GM23338 (cell line): ENCODE measurements around the gene TNPO1. TPM values are rescaled to one million over a fixed set of nuclear protein-coding genes. Genes with fewer than 3 reads are reported as not detected.

ENCODE experiments used
- ATAC-seq: fragments of 200-7000 bp; cut with Tn5 transposase; 3 replicates; pipeline ENCODE4 v1.9.1; 2020
- DNase-seq: peaks from one replicate; pipeline ENCODE4 v3.0.0-alpha.2; 2015; ENCODE audit warnings: low spot score
- H2AFZ ChIP-seq: fragments of 200-600 bp; sonication (generic); 2 replicates; pipeline ENCODE4 v1.8.0; 2016; ENCODE audit warnings: antibody characterized with exemption, mild to moderate bottlenecking, moderate library complexity
- H3F3A ChIP-seq: fragments of 200-600 bp; sonication (generic); replicated peaks from 2 replicates; pipeline ENCODE4 v1.8.0; 2017; ENCODE audit warnings: antibody characterized with exemption, mixed run types, low read depth
- H3K27ac ChIP-seq: fragments of 200-600 bp; sonication (generic); 2 replicates; pipeline ENCODE4 v1.6.1; 2016; ENCODE audit warnings: low read depth
- H3K27me3 ChIP-seq: fragments of 200-600 bp; sonication (generic); 2 replicates; pipeline ENCODE4 v1.8.0; 2016; ENCODE audit warnings: mild to moderate bottlenecking, mixed run types, moderate library complexity; ENCODE audit not compliant: insufficient read depth
- H3K36me3 ChIP-seq: fragments of 200-600 bp; sonication (generic); 2 replicates; pipeline ENCODE4 v1.8.0; 2016; ENCODE audit warnings: mild to moderate bottlenecking; ENCODE audit not compliant: insufficient read depth
- H3K4me1 ChIP-seq: fragments of 200-600 bp; sonication (generic); 2 replicates; pipeline ENCODE4 v1.8.0; 2016; ENCODE audit warnings: mild to moderate bottlenecking, moderate library complexity; ENCODE audit not compliant: insufficient read depth
- H3K4me2 ChIP-seq: fragments of 200-600 bp; sonication (generic); 2 replicates; pipeline ENCODE4 v1.7.1; 2017; ENCODE audit warnings: mixed run types
- H3K4me3 ChIP-seq: fragments of 200-600 bp; sonication (generic); 2 replicates; pipeline ENCODE4 v1.6.1; 2016; ENCODE audit warnings: mixed run types
- H3K79me2 ChIP-seq: fragments of 200-600 bp; sonication (generic); replicated peaks from 2 replicates; pipeline ENCODE4 v1.8.0; 2017; ENCODE audit warnings: mild to moderate bottlenecking; ENCODE audit not compliant: insufficient read depth
- H3K9me2 ChIP-seq: fragments of 200-600 bp; sonication (generic); 2 replicates; pipeline ENCODE4 v1.8.0; 2017; ENCODE audit not compliant: insufficient read depth
- H4K20me1 ChIP-seq: fragments of 200-600 bp; sonication (generic); replicated peaks from 2 replicates; pipeline ENCODE4 v1.8.0; 2017; ENCODE audit warnings: mild to moderate bottlenecking; ENCODE audit not compliant: insufficient read depth
- H3K27ac Mint-ChIP-seq: 2 replicates; pipeline ENCODE4 v1.8.0; 2020; ENCODE audit warnings: inconsistent platforms, mild to moderate bottlenecking, moderate library complexity, mixed read lengths
- H3K27me3 Mint-ChIP-seq: 3 replicates; pipeline ENCODE4 v1.8.0; 2022; ENCODE audit warnings: low read depth, mild to moderate bottlenecking, moderate library complexity, mixed read lengths, inconsistent platforms; ENCODE audit not compliant: insufficient read depth, poor library complexity
- H3K36me3 Mint-ChIP-seq: 3 replicates; pipeline ENCODE4 v1.8.0; 2021; ENCODE audit warnings: low read depth, mild to moderate bottlenecking, inconsistent platforms, moderate library complexity, mixed read lengths
- H3K4me1 Mint-ChIP-seq: 3 replicates; pipeline ENCODE4 v1.8.0; 2020; ENCODE audit warnings: mild to moderate bottlenecking, inconsistent platforms, mixed read lengths
- H3K4me3 Mint-ChIP-seq: 3 replicates; pipeline ENCODE4 v1.8.0; 2021; ENCODE audit warnings: moderate library complexity, mild to moderate bottlenecking, inconsistent platforms, mixed read lengths
- H3K9me3 Mint-ChIP-seq: 3 replicates; pipeline ENCODE4 v1.8.0; 2020; ENCODE audit warnings: moderate library complexity, mild to moderate bottlenecking, inconsistent platforms, mixed read lengths
- CREB1 ChIP-seq: fragments of 250-450 bp; sonication (Bioruptor Pico); IDR thresholded peaks from 2 replicates; pipeline ENCODE4 v1.5.0; 2020; ENCODE audit warnings: low read depth, mild to moderate bottlenecking, moderate library complexity
- CTCF ChIP-seq, 2 experiments: fragments of 200-600 bp in 1 of 2; sonication (generic) in 1 of 2; conservative IDR thresholded peaks; 2 replicates each; pipeline versions ENCODE4 v1.5.1 to v1.6.1; 2016 to 2017; ENCODE audit warnings: antibody characterized with exemption in 2 of 2, low read depth in 2 of 2, mild to moderate bottlenecking in 2 of 2, moderate library complexity in 1 of 2
- EZH2 ChIP-seq: fragments of 200-600 bp; sonication (generic); IDR thresholded peaks from one replicate; pipeline ENCODE4 v1.8.0; 2017; ENCODE audit warnings: antibody characterized with exemption, mild to moderate bottlenecking, low read depth; ENCODE audit not compliant: unreplicated experiment
- EZH2phosphoT487 ChIP-seq: fragments of 200-600 bp; sonication (generic); IDR thresholded peaks from one replicate; pipeline ENCODE4 v1.8.1; 2018; ENCODE audit warnings: antibody characterized with exemption; ENCODE audit not compliant: unreplicated experiment
- JUNB ChIP-seq: IDR thresholded peaks from one replicate; pipeline ENCODE4 v1.6.1; 2016; ENCODE audit warnings: antibody characterized with exemption; ENCODE audit not compliant: unreplicated experiment
- NANOG ChIP-seq: IDR thresholded peaks from 2 replicates; pipeline ENCODE4 v1.6.1; 2016; ENCODE audit warnings: antibody characterized with exemption, borderline replicate concordance
- POLR2AphosphoS5 ChIP-seq: IDR thresholded peaks from 2 replicates; pipeline ENCODE4 v1.6.1; 2016; ENCODE audit warnings: antibody characterized with exemption, low read depth
- STAT1 ChIP-seq: IDR thresholded peaks from one replicate; pipeline ENCODE4 v1.6.1; 2016; ENCODE audit warnings: antibody characterized with exemption; ENCODE audit not compliant: unreplicated experiment
- ZNF114 ChIP-seq: fragments of 250-450 bp; sonication (Bioruptor Pico); IDR thresholded peaks from 2 replicates; pipeline ENCODE4 v1.5.0; 2020; ENCODE audit warnings: mild to moderate bottlenecking, moderate library complexity
- ZNF331 ChIP-seq: fragments of 250-450 bp; sonication (Bioruptor Pico); IDR thresholded peaks from 2 replicates; pipeline ENCODE4 v1.5.0; 2020; ENCODE audit warnings: low read depth, mild to moderate bottlenecking, moderate library complexity
- polyA plus RNA-seq: library from polyadenylated mRNA; unstranded; fragments of >200 nt; fragmentation: Nextera tagmentation; extraction: Ambion mirVana; gene quantifications from 2 replicates; pipeline ENCODE4 v1.2.1, GENCODE V29; 2016
- total RNA-seq: library from RNA; depleted of rRNA; stranded (reverse); fragments of >200 nt; shearing (Covaris generic); gene quantifications from 2 replicates; pipeline ENCODE4 v1.2.3, GENCODE V29; 2014
- TF ChIP-seq, protein P1 (sequence below): fragments of 250-450 bp; sonication (Bioruptor Pico); IDR thresholded peaks from 2 replicates; pipeline ENCODE4 v1.5.0; 2020; ENCODE audit warnings: mild to moderate bottlenecking, moderate library complexity
- TF ChIP-seq, protein P2 (sequence below): IDR thresholded peaks from one replicate; pipeline ENCODE4 v1.6.1; 2018; ENCODE audit warnings: antibody characterized with exemption; ENCODE audit not compliant: unreplicated experiment
- TF ChIP-seq, protein P3 (sequence below): IDR thresholded peaks from 2 replicates; pipeline ENCODE4 v1.6.1; 2016; ENCODE audit warnings: antibody characterized with exemption

Gene TNPO1
- total and polyA plus RNA-seq, 2 experiments from 2014 or later: 117 to 197 TPM

DNA sequence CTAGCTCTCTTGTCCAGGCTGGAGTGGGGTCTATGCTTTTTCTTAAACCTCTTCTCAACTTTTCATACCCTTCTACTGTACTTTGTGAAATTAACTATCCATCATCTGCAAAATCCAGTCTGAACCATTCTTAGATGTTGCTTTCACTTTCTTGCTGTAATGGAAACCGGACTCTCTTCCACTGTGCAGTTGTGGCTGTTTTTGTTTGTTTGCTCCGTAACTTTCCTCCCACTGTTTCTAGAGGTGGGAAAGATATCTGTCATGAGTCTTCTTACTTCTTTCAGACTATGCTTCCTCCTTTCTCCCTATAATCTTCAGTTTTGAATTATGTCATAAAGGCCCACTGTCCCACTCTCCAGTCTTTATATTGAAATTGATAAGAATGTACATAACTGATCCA, 6.5 kb downstream of the TNPO1 start:
- ATAC-seq: no peak
- Mint-ChIP-seq H3K4me1 (peaks cover 18% of the 10 kb centered on the region; the same call in 2 of the 3 replicates), H3K4me3 (no peak overlapping the region), H3K27ac (no peak overlapping the region), H3K27me3 (no peaks in the 10 kb centered on the region), H3K36me3 (no peaks in the 10 kb centered on the region), H3K9me3 (no peaks in the 10 kb centered on the region)
- DNase-seq: no peak
- no peaks in the 10 kb centered on the region for H3K36me3 ChIP-seq
- no peaks in the 10 kb centered on the region for H3F3A ChIP-seq
- no peaks in the 10 kb centered on the region for H4K20me1 ChIP-seq
- H3K27me3 ChIP-seq: peaks cover 3% of the 10 kb centered on the region; the same call in 1 of the 2 replicates
- no peak overlapping the region for H3K27ac ChIP-seq
- TF ChIP-seq EZH2phosphoT487: no peak
- TF ChIP-seq, protein P1, sequence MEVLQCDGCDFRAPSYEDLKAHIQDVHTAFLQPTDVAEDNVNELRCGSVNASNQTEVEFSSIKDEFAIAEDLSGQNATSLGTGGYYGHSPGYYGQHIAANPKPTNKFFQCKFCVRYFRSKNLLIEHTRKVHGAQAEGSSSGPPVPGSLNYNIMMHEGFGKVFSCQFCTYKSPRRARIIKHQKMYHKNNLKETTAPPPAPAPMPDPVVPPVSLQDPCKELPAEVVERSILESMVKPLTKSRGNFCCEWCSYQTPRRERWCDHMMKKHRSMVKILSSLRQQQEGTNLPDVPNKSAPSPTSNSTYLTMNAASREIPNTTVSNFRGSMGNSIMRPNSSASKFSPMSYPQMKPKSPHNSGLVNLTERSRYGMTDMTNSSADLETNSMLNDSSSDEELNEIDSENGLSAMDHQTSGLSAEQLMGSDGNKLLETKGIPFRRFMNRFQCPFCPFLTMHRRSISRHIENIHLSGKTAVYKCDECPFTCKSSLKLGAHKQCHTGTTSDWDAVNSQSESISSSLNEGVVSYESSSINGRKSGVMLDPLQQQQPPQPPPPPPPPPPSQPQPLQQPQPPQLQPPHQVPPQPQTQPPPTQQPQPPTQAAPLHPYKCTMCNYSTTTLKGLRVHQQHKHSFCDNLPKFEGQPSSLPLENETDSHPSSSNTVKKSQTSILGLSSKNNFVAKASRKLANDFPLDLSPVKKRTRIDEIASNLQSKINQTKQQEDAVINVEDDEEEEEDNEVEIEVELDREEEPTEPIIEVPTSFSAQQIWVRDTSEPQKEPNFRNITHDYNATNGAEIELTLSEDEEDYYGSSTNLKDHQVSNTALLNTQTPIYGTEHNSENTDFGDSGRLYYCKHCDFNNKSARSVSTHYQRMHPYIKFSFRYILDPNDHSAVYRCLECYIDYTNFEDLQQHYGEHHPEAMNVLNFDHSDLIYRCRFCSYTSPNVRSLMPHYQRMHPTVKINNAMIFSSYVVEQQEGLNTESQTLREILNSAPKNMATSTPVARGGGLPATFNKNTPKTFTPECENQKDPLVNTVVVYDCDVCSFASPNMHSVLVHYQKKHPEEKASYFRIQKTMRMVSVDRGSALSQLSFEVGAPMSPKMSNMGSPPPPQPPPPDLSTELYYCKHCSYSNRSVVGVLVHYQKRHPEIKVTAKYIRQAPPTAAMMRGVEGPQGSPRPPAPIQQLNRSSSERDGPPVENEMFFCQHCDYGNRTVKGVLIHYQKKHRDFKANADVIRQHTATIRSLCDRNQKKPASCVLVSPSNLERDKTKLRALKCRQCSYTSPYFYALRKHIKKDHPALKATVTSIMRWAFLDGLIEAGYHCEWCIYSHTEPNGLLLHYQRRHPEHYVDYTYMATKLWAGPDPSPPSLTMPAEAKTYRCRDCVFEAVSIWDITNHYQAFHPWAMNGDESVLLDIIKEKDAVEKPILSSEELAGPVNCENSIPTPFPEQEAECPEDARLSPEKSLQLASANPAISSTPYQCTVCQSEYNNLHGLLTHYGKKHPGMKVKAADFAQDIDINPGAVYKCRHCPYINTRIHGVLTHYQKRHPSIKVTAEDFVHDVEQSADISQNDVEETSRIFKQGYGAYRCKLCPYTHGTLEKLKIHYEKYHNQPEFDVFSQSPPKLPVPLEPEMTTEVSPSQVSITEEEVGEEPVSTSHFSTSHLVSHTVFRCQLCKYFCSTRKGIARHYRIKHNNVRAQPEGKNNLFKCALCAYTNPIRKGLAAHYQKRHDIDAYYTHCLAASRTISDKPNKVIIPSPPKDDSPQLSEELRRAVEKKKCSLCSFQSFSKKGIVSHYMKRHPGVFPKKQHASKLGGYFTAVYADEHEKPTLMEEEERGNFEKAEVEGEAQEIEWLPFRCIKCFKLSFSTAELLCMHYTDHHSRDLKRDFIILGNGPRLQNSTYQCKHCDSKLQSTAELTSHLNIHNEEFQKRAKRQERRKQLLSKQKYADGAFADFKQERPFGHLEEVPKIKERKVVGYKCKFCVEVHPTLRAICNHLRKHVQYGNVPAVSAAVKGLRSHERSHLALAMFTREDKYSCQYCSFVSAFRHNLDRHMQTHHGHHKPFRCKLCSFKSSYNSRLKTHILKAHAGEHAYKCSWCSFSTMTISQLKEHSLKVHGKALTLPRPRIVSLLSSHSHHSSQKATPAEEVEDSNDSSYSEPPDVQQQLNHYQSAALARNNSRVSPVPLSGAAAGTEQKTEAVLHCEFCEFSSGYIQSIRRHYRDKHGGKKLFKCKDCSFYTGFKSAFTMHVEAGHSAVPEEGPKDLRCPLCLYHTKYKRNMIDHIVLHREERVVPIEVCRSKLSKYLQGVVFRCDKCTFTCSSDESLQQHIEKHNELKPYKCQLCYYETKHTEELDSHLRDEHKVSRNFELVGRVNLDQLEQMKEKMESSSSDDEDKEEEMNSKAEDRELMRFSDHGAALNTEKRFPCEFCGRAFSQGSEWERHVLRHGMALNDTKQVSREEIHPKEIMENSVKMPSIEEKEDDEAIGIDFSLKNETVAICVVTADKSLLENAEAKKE: no peak
- TF ChIP-seq, protein P2, sequence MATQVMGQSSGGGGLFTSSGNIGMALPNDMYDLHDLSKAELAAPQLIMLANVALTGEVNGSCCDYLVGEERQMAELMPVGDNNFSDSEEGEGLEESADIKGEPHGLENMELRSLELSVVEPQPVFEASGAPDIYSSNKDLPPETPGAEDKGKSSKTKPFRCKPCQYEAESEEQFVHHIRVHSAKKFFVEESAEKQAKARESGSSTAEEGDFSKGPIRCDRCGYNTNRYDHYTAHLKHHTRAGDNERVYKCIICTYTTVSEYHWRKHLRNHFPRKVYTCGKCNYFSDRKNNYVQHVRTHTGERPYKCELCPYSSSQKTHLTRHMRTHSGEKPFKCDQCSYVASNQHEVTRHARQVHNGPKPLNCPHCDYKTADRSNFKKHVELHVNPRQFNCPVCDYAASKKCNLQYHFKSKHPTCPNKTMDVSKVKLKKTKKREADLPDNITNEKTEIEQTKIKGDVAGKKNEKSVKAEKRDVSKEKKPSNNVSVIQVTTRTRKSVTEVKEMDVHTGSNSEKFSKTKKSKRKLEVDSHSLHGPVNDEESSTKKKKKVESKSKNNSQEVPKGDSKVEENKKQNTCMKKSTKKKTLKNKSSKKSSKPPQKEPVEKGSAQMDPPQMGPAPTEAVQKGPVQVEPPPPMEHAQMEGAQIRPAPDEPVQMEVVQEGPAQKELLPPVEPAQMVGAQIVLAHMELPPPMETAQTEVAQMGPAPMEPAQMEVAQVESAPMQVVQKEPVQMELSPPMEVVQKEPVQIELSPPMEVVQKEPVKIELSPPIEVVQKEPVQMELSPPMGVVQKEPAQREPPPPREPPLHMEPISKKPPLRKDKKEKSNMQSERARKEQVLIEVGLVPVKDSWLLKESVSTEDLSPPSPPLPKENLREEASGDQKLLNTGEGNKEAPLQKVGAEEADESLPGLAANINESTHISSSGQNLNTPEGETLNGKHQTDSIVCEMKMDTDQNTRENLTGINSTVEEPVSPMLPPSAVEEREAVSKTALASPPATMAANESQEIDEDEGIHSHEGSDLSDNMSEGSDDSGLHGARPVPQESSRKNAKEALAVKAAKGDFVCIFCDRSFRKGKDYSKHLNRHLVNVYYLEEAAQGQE: no peak
- no peak for TF ChIP-seq CTCF (conservative IDR thresholded peaks at IDR 0.05; ENCODE audit: low read depth in 2 of 2)
- TF ChIP-seq ZNF331 (CRISPR knock-in tag): no peak
- no peak for TF ChIP-seq CREB1 (CRISPR knock-in tag)
- TF ChIP-seq EZH2: no peak
- TF ChIP-seq STAT1: no peak
- no peak for TF ChIP-seq NANOG
- no peak for TF ChIP-seq POLR2AphosphoS5
- TF ChIP-seq, protein P3, sequence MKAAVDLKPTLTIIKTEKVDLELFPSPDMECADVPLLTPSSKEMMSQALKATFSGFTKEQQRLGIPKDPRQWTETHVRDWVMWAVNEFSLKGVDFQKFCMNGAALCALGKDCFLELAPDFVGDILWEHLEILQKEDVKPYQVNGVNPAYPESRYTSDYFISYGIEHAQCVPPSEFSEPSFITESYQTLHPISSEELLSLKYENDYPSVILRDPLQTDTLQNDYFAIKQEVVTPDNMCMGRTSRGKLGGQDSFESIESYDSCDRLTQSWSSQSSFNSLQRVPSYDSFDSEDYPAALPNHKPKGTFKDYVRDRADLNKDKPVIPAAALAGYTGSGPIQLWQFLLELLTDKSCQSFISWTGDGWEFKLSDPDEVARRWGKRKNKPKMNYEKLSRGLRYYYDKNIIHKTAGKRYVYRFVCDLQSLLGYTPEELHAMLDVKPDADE: no peak
- TF ChIP-seq ZNF114 (CRISPR knock-in tag): no peak
- TF ChIP-seq JUNB: no peak
- no peaks in the 10 kb centered on the region for H3K9me2 ChIP-seq
- H3K4me2 ChIP-seq: no peak overlapping the region
- H3K4me3 ChIP-seq: no peak overlapping the region
- H3K4me1 ChIP-seq: peaks cover 13% of the 10 kb centered on the region
- H2AFZ ChIP-seq: no peak overlapping the region
- H3K79me2 ChIP-seq: peaks cover 55% of the 10 kb centered on the region
